ENCODE data around the gene RASA2. TPM values are rescaled to one million over a fixed set of nuclear protein-coding genes. Genes with fewer than 3 reads are reported as not detected.
A peak's percentile ranks its signal among the peaks of the same experiment; 100 is the strongest.

RASA2 gene
- total RNA-seq, 1 donor from 2014 or later = 19.2 TPM

DNA sequence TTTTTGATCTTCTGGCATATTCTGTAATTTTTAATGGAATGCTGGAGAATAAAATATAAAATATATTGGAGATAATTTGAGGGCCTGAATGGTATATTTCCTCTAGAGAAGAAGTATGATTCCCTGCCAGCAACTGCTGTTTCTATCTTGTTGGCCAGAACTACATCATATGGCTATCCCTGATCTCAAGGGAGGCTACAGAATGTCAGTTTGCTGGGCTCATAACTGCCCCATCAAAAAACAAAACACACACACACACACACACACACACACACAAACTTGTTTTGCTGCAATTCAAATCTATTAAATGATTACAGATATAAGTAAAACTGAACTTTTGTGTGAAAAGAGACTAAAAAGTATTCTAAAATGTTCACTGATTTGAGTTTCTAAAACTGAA is 51.0 kb downstream of the RASA2 start:
- DNase-seq (ENCODE audit: low read depth) = no peak

DNA sequence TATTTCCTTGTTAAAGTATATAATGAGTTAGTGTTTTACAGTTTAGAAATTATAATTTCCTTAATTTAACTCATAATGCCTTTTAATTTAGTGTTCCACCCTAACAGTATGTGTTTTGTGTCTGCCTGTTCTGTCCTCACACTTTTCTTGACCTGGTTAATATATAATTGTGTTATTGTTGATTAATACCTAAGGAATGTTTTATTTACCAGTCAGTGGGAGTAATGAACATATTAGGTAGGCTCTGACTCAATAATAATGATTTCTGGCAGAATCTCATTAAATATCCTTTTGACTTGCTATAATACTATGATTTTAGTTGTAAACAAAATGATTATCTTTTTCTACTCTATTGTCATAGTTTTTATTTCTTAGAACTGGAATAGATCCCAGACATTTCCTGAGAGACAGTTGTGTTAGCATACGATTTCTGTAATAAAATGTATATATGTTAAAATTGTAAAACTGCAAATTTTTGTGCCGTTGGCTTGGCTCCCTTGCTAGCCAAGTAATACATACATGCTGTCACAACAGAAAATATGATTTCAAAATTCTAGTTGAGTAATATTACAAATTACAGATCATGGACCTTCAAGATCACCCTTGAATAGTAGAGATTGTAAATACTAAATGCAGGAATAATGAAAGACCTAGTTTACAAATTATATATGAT is 51.9 kb downstream of the RASA2 start:
- peak; percentile 85 for DNase-seq (ENCODE audit: low read depth)

DNA sequence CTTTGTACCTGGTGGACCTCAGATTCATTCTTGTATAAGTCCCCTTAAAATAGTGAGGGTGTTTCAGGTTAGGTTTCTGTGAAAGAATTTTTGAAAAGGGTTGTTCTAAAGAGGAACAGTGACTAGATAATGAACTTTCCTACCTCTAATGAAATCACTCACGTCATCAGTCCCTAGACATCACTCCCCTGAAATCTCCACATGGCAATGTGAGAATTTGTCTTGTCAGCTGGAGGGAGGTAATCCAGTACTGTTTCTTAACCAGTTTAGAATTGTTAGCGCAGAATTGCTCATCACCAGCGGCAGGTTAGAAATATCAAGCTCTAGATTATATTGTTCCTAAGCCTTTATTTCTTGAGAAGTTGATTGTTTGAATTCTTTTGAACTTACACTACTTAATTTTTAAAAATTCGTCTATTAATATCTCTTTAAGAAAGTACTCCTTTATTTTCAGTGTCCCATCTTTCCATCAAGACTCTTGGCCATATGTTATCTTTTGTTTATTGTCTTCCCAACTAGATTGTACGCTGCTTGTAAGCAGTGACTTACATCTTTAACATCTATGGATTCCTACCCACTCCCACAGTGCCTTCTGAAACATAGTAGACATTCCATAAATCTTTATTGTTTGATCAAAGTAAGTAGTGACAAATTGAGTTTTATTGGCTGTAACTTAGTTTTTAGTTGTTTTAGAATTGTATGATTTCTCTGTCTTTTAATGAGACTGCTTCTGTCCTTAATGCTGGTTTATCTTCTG is 52.8 kb downstream of the RASA2 start:
- no peak for DNase-seq (ENCODE audit: low read depth)

DNA sequence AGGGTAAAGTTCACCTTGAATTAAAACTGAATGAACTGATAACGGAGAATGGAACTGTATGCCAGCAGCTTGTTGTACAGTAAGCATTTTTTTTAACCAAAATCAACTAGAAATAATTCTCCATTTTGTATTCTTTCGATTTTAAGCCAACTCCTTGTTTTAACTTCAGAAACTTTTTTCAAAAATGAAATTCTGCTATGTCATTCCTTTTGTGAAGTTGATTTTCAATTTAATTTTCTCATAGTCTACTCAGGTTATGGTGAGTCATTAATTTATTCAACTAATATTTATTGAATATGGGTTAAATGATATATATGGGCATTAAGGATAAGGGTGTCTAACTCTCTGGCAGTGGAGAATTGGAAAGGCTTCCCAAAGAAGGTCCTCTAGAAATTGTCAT is 53.7 kb downstream of the RASA2 start:
- no peak for DNase-seq (ENCODE audit: low read depth)

DNA sequence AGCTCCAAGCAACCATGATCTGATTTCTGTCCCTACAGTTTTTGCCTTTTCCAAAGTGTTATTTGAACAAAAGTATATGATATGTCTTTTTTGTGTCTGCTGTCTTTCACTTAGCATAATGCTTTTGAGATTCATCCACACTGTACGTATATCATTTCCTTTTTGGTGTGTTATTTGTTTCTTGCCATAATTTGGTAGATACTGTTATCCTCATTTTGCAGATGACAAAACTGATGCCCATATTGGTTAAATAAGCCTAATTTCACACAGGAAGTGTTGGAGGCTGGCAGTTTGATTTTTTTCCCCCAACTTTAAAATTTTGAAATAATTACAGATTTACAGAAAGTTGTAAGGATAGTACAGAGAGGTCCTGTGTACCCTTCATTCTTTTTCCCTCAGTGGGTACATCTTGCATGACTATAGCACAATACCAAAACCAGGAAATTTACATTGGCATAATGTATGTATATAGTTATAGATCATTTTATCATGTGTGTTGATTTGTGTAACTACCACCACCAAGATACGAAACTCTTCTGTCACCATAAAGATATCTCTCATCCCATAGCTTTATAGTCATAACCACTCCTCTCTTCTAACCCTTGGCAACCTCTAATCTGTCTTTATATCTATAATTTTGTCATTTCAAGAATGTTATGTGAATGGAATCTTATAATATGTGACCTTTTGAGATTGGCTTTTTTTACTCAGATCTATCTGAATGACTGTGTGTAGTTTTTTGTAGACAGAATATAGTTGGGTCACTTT is 55.6 kb downstream of the RASA2 start:
- DNase-seq (ENCODE audit: low read depth) = no peak

DNA sequence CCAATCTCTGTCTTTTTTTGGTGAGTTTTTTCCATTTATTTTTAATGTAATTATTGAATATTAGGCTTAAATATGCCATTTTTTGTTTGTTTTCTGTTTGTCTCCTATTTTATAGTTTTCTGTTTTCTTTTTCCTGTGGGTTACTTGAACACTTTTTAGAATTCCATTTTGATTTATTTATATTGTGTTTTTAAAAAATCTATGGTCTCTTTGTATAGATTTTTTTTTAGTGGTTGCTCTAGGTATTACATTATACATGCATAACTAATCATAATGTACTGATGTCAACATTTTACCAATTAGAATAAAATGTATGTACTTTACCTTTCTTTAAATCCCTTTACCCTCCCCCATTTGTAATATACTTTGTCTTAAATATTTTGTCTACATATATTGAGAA is 56.2 kb downstream of the RASA2 start:
- DNase-seq (ENCODE audit: low read depth) = no peak

DNA sequence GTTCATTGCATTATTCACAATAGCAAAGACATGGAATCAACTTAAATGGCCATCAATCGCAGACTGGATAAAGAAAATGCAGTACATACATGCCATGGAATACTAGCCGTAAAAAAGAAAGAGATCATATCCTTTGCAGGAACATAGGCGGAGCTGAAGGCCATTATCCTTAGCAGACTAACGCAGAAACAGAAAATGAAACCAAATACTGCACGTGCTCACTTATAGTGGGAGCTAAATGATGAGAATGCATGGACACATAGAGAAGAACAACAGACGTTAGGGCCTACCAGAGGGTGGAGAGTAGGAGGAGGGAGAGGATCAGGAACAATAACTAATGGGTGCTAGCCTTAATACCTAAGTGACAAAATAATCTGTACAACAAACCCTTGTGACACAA is 57.9 kb downstream of the RASA2 start:
- DNase-seq (ENCODE audit: low read depth) = no peak

DNA sequence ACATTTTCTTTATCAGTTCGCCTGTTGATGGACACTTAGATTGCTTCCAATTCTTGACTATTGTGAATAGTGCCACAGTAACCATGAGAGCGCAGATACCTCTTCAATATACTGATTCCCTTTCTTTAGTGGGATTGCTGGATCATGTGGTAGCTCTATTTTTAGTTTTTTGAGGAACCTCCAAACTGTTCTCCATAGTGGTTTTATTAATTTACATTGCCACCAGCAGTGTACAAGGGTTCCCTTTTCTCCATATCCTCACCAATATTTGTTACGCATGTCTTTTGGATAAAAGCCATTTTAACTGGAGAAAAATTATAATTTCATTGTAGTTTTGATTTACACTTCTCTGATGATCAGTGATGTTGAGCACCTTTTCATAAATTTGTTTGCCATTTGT is 59.3 kb downstream of the RASA2 start:
- DNase-seq (ENCODE audit: low read depth) = no peak

DNA sequence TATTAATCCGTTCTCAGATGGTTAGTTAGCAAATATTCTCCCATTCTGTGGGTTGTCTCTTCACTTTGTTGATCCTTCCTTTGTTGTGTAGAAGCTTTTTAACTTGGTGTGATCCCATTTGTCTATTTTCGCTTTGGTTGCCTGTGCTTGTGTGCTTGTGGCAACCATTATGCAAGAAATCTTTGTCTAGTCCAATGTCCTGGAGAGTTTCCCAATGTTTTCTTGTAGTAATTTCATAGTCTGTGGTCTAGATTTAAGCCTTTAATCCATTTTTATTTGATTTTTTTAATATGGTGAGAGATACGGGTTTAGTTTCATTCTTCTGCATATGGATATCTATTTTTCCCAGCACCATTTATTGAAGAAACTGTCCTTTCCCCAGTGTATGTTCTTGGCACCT is 59.8 kb downstream of the RASA2 start:
- DNase-seq (ENCODE audit: low read depth) = no peak

DNA sequence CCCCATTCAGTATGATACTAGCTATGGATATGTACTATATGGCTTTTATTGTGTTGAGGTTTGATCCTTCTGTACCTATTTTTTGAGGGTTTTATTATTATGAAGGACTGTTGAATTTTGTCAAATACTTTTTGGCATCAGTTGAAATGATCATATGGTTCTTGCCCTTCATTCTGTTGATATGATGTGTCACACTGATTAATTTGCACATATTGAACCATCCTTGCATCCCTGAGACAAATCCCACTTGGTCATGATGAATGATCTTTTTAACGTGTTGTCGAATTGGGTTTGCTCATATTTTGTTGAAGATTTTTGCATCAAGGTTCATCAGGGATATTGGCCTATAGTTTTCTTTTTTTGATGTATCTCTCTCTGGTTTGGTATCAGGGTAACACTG is 61.0 kb downstream of the RASA2 start:
- DNase-seq (ENCODE audit: low read depth) = no peak

DNA sequence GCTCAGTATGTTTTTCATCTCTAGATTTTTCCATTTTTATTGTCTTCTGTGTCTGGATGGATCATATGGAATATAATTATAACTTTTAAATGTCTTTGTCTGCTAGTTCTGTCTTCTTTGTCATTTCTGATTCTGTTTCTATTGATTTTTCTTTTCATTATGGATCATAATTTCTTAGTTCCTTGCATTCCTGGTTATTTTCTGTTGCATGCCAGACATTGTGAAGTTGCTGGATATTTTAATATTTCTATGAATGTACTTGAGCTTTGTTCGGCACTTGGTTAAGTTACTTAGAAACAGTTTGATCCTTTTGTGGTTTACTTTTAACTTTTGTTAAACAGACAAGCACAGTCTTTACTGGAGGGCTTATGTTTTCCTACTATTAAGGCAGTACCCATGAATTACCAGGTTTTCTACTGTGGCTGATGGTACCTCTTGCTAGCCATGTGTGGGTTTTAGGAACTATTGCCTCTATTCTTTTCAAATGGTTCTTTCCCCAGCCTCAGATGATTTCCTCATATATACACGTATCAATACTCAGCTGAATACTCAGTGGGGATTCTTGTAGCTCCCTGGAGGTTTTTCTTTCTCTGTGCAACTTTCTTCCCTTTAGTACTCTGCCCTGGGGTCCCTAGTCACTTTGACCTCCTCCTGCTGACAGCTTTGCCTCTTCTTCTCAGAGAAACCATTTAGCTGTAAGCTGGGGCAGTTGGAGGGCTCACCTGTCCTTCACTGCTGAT is 64.3 kb downstream of the RASA2 start:
- no peak for DNase-seq (ENCODE audit: low read depth)

DNA sequence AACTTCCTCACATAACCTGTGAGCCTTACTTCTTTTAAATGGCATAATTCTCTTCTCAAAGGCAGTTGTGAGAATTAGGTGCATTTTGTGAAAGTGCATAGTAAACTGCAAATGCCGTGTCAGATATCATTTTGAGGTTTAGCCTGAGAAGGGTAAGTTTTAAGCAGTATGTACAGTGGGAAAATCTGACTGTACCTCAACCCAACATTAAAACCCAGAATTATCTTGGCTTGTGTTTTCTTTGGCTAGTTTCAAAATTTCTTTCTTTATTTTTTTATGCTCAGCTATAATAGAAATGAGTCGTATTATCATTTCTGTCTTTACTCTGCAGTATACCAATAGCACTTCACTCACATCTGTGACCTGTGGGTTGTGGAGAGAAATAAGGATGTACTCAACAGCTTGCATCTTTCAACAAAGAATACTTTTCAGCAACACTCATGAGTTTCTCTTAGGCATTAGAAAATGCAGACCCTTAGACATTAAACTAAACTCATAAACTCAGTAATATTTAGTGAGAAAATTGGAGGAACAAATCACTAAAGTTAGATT is 65.7 kb downstream of the RASA2 start:
- no peak for DNase-seq (ENCODE audit: low read depth)

DNA sequence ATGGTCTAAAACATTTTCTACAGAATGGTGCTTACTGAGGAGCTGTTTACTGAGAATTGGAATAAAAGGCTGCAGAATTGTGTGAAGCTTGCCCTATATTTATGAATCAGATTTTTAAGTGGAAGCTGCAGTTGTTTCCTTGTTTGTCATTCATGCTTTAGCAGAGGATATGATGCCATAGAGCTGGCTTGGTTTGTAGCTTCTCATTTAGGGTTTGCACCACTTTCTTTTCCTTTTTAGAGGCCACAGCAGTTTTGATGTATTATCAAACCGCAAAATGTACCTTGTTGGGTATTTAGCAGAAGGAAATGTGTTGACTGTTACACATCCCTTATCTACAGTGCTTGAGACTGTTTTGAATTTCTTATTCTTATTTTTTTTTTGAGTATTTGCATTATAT is 66.2 kb downstream of the RASA2 start:
- no peak for DNase-seq (ENCODE audit: low read depth)

DNA sequence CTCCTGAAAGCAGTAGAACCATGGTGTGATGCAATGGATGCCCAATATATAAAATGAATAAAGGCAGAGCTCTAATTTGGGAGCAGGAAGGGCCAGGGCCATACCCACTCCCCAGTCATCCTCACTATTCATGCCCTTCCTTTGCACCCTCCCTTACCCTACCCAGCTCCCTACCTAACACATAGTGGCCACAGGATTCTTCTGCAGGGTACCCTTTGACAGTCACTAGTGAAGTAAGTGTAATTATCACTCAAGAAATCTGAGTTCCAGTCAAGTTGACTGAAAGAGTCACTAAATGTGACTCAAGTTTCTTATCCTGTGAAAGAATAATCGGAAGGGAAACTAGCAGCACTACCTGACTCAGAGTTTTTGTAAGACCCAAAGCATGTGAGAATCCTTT is 69.2 kb downstream of the RASA2 start:
- peak; percentile 34 for DNase-seq (ENCODE audit: low read depth)

DNA sequence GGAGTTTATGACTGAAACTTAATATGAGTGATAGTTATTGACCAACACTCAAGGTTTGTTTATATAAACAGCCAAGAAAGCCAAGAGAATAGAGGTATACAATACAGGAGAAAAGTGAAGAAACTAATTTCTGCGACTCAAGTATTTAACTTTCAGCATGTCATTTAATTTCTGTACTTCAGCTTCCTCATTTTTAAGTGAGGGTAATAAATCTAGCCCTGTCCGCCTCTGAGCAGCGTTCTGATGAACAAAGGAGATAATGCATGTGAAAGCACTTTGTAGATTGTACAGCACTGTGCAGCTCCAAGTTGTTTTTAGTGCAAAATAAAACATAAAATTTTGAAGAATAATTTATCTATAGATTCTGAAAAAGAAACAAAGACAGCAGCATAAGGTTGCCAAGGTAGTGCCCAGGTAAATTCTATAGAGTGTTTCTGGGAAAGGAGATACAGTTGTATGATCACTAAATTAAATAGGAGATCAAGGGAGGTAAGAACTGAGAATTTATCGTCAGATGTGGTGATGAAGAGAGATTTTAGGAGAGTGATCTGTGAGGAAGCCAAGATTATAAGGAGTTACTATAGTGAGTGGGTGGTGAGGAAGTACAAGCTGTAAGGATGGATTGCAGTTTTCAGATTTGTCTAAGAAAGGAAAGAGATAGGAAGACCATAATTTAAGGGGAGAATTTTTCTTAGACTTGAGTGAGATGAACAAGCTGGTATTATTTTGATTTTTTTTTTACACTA is 71.3 kb downstream of the RASA2 start:
- DNase-seq (ENCODE audit: low read depth) = no peak

DNA sequence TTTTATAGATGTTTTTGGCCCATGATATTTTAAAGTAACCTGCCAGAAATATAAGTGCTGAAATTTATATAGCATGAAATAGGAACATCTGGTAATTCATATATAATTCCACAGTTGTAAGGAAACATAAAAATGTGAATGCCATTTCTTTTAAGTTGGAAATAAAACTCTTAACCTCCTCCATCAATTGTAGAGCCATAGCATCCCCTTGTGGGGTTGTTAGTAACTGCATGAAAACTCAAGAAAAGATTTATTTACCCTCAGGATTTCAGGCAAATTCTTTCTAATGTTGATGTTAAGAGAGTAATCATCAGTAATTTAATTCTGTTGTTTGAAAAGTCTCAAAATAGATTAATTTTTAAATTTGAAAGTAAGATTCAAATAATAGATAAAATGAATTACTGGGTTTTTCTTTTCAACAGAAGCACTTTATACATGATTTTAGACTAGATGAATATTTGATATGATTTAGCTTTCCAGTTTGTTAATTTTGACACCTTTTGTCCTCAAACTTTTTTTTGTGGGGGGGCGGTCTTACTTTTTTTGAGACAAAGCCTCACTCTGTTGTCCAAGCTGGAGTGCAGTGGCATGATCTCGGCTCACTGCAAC is 74.7 kb downstream of the RASA2 start:
- peak; percentile 74 for DNase-seq (ENCODE audit: low read depth)

DNA sequence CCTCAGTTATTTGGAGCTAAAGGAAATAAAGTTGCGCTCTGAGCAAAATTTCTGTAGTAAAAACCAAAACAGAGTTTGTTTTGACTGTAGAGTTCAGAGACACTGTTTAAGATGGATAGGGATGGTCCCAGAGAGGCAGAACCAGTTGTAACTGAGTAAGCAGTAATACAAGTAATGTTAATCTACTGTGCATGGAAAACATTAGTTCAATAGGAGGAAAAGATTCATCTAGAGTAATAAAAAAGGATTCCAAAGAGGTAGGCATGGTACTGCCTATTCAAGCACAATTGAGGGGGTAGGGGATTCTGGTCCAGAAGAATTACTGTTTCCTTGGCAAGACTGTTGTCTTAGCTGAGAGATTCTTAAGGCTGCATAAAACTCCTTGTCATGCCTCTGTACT is 77.4 kb downstream of the RASA2 start:
- DNase-seq (ENCODE audit: low read depth) = no peak

DNA sequence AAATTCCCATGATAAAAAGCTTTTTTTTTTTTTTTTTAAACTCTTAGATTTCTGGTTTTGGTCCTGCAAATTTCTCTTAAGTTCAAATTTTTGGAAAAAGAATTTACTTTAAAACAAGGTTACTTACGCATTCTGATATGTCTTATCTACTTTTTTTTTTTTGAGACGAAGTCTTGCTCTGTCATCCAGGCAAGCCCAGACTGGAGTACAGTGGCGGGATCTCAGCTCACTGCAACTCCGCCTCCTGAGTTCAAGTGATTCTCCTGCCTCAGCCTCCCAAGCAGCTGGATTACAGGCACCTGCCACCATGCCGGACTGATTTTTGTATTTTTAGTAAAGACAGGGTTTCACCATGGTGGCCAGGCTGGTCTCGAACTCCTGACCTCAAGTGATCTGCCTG is 83.2 kb downstream of the RASA2 start:
- no peak for DNase-seq (ENCODE audit: low read depth)

DNA sequence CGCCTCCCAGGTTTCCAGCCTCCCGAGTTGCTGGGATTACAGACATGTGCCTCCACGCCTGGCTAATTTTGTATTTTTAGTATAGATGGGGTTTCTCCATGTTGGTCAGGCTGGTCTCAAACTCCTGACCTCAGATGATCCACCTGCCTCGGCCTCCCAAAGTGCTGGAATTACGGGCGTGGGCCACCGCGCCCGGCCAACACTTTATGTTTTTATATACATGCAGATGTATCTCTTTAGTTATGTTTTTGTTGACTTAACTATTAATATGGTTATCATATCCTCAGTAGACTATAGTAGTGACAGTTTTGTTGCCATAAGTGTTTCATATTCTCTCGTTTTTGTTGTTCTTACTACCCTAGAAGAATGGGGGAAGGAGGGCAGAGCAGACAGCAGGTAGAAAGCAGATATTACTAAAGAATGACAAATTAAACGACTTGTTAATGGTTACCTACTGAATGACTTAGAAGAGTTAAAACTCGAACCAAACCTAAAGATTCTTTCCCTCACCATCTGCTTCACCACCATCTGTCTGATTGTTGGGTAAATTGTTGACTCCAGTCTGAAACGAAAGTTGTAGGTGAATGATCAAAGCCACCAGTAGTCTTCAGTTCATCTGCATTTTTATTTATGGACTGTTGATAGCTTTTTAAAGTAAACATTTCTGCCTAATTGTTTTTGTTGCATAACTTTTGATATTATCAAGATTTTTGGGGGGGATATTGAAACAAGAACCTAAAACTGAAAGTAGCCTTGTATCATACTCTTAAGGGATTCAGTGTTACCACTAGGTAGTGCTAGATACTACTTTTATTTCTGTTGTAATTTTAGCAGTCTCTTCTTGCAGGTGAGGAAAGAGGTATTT is 89.3 kb downstream of the RASA2 start:
- peak; percentile 62 for DNase-seq (ENCODE audit: low read depth)

DNA sequence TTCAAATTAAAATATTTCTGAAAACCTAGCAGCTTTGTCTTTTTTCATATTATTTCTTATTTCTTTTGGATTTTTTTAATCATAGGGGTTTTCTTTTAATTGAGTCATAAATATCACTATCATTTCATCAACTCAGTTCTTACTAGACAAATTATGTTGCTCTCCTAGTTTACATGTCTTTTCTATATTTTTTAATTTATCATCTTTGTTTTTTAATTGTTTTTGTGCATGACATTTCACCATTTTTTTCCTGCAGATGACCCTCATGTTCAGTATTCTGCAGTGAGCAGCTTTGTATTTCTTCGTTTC is 89.9 kb downstream of the RASA2 start:
- DNase-seq (ENCODE audit: low read depth) = no peak

Data from renal cortical epithelial cell (primary cell).